ENCODE results near the gene APOM.

The APOM gene

DNA sequence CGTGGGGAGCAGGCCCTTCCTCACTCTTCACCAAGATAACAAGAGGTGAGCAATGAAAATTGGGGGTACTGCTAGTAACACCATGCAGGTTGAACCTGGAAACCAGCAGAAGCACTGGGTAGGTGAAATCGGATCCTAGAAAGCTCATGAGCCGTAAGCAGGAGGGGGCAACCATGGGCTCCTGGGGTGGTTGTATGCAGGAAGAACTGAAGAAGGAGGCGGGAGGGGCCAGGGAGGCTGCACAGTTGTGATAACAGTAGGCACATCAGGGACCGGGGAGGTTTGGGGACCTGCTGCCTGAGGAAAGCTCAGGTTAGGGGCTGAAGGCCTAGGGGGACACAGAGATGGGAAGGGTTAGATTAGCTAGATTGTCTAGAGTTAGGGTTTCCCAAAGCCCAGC is 30.8 kb downstream of the APOM start:
- DNase-seq, result no peak

DNA sequence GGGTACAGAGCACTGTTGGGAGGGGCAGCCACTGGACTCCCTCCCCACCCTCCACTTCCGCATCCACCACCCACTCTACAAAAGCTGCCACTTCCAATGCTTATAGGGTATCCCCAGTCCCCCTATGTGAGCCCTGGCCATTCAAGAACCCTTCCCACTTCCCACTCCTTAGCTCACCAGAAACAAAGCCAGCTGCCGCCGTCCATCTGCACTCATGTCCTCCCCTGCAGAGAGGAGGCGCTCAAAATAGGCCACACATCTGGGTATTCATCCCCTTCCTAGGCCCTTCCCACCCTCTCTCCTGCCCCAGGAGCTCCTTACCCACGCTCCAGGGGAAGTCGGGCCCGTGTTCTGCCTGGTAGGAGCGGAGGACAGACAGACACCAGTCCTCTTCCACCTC is 31.6 kb downstream of the APOM start:
- DNase-seq, result no peak

DNA sequence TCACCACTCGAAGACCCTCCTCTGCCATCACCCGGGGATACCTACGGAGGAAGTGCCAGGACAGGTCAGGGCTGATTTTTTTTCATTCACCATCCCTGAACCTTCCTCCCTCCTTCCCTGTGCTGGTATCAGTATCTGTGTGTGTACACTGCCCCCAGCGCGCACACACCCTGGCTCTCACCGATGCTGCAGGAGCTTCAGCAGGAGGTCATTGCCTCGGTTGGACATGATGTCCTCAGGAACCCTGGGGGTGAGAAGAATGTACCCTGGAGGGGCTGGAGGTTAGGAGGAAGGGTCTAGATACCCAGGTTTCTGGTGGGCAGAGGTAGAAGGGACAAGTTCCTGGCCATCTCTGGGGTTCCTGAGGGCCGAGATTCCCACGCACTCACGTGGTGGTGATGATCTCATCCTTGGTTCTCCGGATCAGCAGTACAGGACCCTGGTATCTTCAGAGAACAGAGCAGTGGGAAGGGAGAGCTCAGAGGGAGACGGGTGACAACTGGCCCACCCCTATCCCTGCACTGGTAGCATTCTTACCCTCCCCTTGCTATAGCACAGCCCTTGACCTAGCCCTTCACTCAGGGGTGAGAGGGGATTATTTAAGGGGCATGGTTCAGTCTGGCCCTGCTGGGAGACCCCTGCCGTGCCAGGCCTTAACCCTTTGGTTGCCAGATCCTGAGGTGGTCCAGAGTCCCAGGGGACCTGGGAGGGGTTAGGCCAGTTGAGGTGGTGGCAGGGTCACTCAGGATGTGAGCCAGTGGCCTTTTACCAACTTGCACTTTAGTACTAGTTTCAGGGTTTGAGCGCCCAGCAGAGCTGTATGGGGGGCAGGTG is 32.4 kb downstream of the APOM start:
- DNase-seq, result no peak

DNA sequence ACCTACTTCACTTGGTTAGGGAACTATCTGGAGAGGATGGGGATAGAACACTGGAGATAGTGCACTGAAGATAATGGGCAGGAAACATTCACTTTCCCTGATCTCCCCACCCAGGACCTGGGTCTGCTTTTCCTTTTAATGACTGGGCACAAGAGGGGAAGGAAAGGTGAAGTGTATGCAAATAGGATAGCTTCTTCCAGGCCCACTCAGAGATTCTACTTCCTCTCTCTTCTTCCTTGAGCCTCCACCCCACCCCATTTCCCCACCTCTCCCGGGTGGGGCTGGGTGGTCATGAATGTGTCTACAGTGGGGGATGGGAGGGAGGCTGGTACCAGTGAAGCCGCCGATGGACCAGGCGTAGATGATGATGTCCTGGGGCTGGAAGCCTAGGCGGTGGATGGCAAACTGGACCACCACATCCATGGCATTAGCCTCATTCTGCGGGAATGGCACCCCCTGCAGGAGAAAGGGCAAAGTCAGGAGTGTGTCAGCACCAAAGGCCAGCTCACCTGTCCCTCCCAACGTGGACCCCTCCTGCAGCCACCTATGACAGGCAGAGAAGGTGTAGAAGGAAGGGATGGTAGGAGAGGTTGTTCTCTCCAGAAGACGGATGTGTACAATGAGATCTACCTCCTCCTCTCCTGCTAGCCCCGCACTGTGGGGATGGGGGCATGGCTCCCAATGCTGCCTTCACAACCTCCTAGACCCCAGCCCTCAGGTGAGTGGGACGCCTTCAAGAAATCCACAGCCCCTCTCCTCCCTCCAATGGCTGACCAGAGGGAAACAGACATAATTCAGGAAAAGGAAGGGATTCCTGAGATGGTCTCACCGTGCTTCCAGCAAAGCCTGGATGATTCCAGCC is 33.8 kb downstream of the APOM start:
- DNase-seq, result no peak

DNA sequence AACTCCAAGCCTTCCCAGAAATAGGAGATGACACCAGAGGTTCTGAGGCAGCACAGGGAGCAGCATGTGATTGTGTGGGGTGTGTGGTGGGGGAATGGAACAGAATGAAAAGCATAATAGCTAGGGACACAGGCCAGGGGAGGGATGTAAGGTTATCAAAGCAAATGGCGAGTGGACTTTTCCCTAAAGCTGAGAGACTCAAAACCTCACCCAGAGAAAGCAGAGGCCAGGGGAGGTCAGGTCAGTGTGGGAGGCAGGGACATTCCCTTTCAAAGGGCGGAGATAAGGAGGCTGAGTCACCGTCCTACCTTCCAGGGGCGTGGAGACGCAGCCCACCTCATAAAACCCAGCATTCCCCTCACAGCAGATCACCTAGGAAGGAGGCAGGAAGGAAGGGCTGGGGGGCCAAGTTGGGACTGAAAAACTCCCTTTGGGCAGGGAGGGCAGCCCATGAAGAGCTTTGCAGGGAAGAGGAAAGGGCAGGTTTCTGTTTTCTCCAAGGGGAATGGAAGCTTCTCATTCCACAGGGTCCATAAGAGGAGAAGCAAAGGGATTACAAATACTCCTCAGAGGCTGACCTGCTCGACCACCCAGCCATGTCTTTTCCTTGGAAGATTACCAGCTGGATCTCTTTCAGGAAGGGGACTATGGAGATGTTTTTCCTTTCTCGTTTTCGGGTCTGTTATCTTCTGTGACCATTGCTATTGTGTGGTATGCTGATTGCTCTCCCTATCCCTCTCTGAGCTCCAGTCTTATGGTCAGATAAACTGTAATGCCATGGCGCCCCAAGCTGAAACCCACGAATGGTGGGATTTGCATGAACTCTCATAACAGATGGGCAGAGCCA is 34.8 kb downstream of the APOM start:
- no peak for DNase-seq

DNA sequence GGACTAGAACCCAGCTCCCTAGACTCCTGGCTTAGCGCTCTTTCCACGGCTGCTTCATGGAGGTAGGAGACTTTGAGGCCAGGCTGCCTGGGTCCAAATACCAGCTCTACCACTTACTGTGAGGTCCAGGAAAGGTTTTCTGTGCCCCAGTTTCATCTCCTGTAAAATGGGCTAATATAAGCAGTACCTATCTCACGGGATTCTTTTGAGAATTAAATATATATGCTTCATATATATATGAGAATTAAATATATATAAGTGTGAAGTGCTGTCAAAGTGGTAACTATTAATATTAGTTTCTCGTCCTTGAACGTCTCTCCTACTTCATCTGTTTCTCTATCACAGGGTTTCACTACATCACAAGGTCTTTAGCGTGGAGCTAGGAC is 35.4 kb downstream of the APOM start:
- no peak for DNase-seq

DNA sequence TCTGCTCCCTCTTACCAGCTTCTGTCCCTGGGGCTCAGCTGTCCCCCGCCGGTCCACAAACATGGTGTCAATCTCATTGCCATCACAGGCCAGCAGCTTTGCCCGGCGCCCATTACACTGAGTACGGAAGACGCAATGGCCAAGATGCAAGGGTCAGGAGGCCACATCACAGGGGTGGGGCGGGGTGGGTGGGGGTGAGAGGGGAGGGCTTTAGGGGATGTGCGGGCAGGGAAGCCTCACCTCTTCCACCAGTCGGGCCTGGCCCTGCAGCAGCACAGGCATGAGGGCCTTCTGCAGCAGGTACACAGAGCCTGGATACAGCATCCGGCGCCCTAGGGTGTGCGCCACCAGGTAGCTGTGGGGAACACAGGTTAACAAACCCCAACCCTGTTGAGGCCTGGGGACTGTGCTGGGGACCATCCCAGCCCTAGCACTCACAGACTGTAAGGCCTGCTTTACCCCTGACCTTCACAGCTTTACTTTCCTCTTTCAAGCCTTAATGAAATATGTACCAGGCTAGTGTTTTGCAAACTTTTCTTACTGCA is 35.9 kb downstream of the APOM start:
- no peak for DNase-seq

DNA sequence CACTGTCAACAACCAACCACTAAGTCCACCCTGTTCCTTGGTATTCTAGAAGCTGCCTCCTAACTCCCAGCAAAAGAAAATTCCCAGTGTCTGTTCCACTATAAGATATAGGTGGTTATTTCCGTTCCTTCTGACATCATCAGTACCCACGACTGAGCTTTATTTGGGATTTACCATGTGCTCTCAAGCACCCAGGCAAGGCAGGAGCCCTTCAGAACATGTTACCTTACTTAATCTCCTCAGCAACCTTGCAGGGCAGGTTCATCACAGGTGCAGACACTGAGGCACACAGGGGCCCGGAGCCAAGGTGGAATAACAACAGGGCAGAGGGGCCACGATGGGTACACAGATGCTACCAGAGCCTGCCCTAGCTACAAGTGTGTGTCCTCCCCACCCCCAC is 36.7 kb downstream of the APOM start:
- no peak for DNase-seq

DNA sequence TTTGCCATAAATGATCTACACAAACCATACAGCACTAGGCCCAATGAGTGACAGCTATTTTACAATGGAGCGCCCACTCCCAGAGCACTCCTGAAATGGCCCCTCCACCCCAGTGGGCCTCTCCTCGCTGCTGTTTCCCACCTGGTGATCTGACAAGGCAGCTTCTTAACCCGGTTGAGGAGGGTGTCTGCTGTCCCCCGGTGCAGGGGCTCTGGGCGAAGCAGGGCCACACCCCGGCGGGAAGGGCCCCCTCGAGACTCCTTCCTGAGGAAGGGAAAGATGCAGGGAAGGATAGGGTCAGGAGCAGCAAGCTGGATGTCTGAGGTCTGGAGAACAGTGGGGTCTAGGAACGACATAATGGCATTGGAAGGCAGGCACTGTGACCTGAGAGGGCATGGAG is 37.2 kb downstream of the APOM start:
- DNase-seq, result no peak

DNA sequence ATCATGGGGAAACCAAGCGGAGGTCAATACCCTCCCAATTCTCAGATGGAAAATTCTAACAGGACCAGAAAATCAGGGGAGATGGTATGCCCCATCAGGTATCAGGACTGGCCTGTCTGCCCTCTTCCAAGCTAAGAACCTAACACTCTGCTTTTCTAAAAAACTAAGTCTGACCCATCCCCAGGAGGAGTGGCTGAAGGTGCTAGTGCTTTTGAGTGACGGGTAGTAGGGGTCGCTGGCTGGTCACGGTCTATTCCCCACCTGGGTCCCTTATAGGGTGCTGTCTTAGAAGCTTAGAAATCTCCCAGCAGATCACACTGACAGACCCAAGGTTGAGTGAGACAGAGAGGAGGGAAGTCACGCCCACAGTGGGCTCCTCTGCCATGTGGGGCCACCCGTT is 37.8 kb downstream of the APOM start:
- no peak for DNase-seq

DNA sequence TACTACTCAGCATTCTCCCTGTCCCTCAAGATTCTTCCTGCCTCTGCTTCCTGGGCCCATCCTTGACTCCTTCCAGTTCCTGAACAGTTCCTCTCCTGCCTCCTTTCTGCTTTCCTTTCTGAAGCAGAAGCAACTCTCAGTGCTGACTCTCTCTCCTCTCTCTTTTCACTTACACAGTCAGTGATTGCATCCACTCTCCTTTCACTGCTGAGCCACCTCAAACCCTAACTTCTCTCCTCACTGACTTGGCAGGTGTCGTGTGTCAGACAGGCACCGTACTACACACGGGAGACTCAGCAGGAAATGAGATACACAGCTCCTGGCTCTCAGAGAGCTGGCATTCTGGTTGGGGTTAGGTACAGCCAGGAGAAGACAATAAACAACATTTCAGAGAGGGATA is 41.9 kb downstream of the APOM start:
- DNase-seq, result no peak

DNA sequence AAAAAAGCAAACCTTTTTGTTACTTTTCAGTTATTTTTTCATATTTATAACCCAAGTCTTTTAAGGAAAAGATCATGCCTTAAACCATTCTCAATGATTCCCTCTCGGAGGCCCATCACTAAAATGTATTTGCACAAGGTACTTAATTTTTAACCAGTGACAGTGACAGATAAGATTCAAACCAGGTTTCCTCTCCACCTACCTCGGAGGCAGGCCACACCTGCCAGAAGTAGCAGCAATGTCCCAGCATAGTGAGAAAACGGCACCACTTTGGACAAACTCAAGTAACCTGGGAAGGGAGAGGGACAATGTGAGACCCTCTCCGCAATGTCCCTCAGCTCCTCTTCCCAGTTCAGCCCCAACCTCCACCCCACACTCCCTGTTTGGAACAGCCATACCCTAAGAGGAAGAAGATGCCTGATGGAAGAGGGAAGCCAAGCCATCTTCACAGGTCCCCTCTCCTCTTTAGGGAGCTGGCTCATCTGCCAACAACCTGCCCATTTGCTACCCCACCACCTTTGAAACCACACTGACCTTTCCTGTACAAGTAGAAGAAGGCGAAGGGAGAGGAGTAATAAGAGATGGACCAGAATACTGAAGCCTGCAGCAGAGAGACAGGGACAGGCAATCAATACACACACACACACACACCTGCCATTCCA is 45.2 kb downstream of the APOM start:
- no peak for DNase-seq

DNA sequence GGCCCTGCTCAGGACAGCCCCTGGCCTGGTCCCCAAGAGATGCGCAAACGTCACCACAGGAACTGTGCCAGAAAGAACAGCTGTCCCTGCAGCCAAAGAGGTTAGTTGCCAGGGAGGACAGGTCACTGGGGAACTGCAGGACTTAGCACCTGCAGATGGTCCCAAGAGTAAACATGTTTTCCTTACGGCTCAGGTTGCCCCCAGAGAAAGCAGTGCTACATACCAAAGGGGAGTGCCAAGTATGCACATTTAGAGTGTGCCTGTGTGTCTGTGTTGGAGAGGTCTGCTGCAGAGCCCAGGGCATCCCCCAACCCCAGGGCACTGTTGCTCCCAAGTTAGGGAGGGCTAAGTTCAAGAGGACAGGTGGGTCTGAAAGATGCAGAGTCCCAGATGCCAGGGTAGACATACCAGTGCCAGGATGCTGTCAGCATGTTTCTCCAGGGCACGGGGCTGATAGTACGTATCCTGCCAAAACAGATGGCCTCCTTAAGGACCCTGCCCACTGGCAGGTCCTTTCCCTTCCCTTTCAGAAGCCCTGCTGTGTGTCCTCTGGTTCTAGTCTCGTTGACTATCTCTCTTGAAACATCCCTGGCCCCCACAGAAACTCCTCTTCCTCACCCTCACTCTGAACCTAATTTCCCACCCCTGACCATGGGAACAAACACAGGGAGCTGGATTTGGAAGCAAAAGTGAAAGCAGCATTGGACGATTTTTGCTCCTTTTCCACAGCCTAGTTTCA is 46.1 kb downstream of the APOM start:
- peak; percentile 58 for DNase-seq

DNA sequence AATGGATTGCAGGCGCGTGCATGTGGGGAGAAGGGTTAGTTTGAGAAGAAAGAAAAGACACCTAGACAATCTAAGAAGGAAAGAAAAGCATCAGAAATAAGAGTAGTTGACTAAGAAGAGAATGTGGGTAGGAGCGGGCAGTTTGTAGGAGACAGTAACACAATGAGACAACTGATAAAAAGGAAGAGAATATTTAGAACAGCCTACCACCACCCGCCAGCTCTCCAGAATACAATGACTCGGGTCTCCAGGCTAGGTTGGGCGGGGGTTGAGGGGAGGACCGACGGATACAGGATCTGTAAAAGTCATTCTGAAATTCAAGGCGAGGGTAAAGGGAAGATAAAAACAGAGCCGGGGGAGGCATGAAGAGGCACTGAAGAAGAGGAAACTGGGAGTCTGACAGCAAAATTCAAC is 46.7 kb downstream of the APOM start:
- no peak for DNase-seq

DNA sequence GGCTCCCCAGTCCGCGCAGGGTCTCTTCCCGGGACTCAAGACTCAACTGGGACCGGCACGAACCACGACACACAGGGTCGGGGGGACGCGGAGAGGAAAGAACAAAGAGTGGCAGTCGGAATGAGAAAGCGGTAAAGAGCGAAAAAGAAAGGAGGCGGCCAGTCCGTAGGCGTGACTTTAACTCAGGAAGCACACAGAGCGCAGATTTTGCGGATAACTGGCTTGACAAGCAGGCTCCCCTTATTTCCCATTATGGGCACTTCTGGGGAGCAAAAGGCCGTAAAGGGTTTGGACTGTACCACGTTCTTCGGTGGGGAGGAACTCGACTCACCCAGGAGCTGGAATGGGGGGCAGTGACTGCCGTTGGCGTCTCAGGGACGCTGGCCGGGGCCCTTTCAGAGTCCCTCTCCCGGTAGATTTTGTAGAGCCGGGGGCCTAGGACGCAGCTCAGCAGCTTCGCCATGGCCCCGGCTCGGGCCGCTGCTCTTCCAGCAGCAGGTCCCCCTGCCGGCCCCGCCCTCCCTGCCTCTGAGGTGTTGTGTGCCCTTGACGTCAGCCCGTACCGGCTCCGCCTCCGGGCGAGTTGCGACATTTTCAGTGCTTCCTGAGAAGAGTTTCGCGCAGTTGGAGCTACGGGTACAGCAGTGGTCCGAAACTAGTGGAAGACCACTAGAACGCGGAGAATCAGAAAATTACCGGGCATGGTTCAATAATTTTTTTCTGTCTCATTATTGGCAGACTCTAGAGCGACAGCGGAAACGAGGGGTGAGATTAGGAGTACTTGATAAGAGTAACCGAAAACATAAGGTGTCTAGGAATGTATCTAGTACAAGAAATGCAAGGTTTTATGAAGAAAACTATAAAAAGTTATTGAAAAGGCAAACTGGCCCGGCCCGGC is 47.4 kb downstream of the APOM start, which contains the start of gene ABHD16A:
Gene ABHD16A (minus strand): TSS at position 506 of the 898 bp plus-strand sequence. CDS start 43 bp downstream, at position 463.
- DNase-seq, result peak; percentile 94

DNA sequence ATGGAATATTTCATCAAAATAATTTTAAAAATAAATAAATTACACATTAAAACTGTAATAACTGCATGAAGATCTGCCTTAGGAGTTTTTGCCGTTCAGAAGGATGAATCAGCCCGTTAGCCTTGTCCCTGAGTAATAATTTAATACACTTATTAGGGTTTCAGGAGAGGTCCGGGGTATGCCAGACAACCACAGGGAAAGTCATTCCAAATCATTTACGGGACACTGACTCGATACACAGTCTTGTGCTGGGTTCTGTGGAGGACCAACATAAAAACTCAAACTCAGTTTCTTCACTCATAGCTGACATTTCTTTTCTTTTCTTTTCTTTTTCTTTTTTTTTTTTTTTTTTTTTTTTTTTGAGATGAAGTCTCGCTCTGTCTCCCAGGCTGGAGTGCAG is 50.2 kb downstream of the APOM start:
- no peak for DNase-seq

DNA sequence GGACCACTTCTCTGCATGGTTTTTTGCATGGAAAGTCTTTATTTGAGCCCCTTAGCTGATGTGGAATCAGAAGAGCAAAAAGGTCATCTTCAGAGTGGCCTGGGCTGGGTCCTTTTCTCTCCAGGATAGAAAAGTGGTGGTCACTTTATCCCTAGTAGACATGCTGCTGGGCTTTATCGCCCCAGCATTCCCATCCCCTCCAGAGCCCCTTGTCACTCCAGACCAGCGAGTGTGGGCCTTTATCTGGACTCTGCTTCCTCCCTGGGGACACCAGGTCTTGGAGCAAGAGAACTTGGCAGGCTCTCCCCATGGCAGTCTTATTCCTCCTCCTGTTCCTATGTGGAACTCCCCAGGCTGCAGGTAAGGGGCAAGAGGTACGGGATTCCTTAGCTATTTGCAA is 50.9 kb downstream of the APOM start, which contains the start of gene LY6G6F:
Gene LY6G6F (plus strand): TSS at position 268 of the 400 bp plus-strand sequence. CDS start 41 bp downstream, at position 309.
- no peak for DNase-seq

DNA sequence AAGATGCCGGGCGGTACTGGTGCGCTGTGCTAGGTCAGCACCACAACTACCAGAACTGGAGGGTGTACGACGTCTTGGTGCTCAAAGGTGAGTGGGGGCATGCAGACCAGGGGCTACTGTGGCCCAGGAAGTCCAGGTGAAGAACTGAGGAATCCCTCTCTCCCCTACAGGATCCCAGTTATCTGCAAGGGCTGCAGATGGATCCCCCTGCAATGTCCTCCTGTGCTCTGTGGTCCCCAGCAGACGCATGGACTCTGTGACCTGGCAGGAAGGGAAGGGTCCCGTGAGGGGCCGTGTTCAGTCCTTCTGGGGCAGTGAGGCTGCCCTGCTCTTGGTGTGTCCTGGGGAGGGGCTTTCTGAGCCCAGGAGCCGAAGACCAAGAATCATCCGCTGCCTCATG is 52.0 kb downstream of the APOM start:
- DNase-seq, result no peak

All from SHP77 treated with DMSO at 0.1 percent for 48 hours (cell line).